ENCODE results near the gene TBC1D32.

The TBC1D32 gene

GRCh38 chr6:121042766-121043165 is 291.5 kb downstream of the TBC1D32 start:
- POLR2A ChIA-PET: no interaction called here
- no peak for TF ChIP-seq CTCF (IDR thresholded peaks at IDR 0.05; ENCODE audit: control extremely low read depth, extremely low read depth, low read depth, missing control alignments)
- no peak for DNase-seq (ENCODE audit: extremely low spot score)
- CTCF ChIA-PET: no interaction called here

GRCh38 chr6:121040831-121041230 is 293.4 kb downstream of the TBC1D32 start:
- CTCF ChIA-PET: interaction anchor here (2.9 kb wide), 1 partner anchor 14 kb away, joined by 14 read pairs; no protein-coding TSS in a partner anchor

GRCh38 chr6:121033091-121033490 is 301.2 kb downstream of the TBC1D32 start:
- no peak for DNase-seq (ENCODE audit: extremely low spot score)
- ChIA-PET POLR2A (no interaction called here), CTCF (interaction anchor here (0.8 kb wide), 1 partner anchor 24 kb away, joined by 3 read pairs; no protein-coding TSS in a partner anchor)
- TF ChIP-seq CTCF (IDR thresholded peaks at IDR 0.05; ENCODE audit: control extremely low read depth, extremely low read depth, low read depth, missing control alignments): no peak

More at GRCh38 chr6:121040831-121041230, 293.4 kb downstream of the TBC1D32 start:
- DNase-seq (ENCODE audit: extremely low spot score): no peak
- TF ChIP-seq CTCF (IDR thresholded peaks at IDR 0.05; ENCODE audit: control extremely low read depth, extremely low read depth, low read depth, missing control alignments): no peak
- POLR2A ChIA-PET: no interaction called here

GRCh38 chr6:121032268-121033006 is 301.8 kb downstream of the TBC1D32 start:
- TF ChIP-seq CTCF (IDR thresholded peaks at IDR 0.05; ENCODE audit: control extremely low read depth, extremely low read depth, low read depth, missing control alignments): no peak
- CTCF ChIA-PET: interaction anchor here (0.8 kb wide), 1 partner anchor 23 kb away, joined by 3 read pairs; no protein-coding TSS in a partner anchor
- POLR2A ChIA-PET: no interaction called here
- no peak for DNase-seq (ENCODE audit: extremely low spot score)

Measured in GM10248 (cell line).